HG03460 (cell line): ENCODE data around the gene CADM4.
"Not testable (repeated sequence)": the region's sequence is repeated elsewhere in the genome, so short reads cannot be mapped to it uniquely, and the experiment has no call there.

ENCODE experiments used
- ATAC-seq: cut with Tn5 transposase; IDR thresholded peaks from one replicate; pipeline ENCODE4 v1.9.1; 2021; ENCODE audit not compliant: unreplicated experiment

CADM4 gene

DNA sequence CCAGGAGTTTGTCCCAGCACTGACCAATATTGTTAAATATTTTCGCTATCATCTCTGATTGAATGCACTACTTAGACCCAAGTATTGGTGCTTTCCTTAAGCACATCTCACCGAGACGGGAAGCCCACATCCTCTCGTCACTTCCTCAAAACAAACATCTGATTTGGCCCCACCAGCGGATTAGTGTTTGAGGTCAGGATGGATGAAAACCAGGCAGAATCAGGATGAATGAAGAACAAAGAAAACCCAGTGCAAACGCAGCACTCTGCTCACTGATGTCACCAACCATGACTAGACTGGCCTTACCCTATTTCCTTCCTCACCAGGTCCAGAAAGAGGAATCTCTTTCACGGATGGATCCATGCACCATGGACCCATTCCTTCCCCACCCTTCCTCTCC is 24.4 kb upstream of the CADM4 start:
- no peak for ATAC-seq

DNA sequence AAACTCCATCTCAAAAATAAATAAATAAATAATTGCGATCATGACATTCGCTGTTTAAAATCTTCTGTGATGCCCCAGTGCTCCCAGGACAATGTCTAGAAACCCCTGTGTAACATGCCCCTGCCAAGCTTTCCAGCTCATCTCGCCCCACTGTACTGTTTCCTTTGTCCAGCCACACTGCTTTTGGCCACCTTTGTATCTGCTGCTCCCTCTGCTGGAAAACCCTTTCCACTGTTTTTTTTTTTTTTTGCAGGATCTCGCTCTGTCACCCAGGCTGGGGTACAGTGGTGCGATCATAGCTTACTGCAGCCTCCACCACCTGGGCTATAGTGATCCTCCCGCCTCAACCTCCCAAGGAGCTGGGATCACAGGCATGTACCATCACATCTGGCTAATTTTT is 22.8 kb upstream of the CADM4 start:
- ATAC-seq: no peak

DNA sequence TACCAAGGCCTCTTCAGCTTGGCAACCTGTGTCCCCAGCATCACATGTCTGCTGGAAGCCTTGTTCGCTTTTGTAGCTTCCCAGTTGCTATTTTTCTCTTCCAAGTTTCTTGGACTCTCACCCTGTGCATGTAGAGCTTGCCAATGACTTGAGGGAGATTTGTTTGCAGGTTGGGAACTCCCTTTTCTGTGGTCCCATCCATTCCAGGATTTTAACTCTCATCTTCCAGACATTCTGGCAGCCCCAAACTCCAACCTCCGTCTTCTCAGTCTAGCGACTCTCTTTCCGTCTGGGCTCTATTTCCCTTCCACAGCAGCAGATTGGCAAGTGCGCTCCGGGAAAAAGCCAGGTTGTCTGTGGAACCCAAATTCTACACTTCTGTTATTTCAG is 21.3 kb upstream of the CADM4 start:
- ATAC-seq: no peak

DNA sequence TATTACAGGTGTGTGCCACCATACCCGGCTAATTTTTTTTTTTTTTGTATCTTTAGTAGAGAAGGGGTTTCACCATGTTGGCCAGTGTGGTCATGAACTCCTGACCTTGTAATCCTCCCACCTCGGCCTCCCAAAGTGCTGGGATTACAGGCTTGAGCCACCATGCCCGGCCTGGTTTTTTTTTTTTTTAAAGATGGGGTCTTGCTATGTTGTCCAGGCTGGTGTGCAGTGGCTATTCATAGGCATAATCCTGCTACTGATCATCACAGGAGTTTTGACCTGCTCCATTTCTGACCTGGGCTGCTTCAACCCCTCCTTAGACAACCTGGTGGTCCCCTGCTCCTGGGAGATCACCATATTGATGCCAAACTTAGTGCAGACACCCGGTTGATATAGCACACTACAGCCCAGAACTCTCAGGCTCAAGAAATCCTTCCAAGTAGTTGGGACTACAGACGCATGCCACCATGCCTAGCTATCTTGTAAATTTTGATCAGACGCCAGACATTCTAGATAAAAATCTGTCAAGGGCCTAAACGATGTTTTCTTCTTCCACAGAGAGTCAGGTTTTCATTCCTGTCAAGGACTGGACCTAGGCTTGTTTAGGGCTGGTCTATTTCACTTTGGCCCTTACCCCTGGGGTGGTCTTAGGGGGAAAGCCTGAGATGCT is 20.8 kb upstream of the CADM4 start:
- ATAC-seq: no peak

DNA sequence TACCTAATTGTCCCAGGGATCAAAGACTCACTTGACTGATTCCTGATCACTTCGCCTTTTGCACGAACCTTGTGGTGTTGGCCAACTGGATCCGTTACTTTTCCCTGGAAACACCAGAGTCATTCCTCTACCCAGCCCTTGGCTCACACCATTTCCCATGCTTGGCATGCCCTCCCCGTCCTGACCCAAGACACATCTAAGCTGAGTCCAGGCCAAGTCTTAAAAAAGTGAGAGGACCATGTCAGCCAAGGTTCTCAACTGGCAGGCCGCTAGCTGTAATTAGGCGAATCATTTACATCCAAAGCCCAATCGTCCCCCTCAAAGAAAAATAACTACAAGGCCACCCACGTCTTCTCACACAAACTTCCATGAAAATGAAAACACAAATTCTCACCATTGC is 18.8 kb upstream of the CADM4 start:
- no peak for ATAC-seq

DNA sequence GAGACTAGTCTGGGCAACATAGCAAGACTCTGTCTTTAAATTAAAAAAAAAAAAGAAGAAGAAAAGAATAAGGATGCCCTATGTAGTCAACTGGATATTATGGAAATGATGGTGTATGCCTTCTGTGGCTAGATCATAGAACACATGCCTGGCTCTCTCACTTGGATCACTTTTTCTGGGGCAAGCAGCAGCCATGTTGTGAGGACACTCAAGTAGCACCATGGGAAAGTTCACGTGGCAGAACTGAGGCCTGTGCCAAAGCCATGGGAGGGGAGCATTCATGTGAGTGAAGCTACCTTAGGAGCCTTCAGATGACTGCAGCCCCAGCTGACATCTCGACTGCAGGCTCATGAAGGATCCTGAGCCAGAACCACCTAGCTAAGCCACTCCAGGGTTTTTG is 18.4 kb upstream of the CADM4 start:
- no peak for ATAC-seq

DNA sequence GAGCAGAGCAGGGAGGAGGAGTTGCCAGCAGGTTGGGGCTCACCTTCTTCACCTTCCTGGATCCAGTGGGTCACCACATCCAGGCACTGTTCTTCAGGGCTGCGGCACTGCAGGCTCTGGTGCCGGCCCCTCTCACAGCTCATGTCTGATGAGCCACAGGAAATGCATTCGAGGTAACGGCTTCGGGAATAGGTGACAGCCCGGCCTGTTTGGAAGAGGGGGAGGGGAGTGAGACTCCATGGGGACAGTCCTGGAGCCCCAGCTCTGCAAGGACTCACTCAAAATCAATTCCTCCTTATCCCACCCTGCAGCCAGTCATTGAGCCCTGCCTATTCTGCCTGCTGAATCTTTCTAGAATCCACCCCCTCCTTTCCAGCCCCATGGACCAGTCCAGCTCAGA is 16.8 kb upstream of the CADM4 start:
- ATAC-seq: no peak

DNA sequence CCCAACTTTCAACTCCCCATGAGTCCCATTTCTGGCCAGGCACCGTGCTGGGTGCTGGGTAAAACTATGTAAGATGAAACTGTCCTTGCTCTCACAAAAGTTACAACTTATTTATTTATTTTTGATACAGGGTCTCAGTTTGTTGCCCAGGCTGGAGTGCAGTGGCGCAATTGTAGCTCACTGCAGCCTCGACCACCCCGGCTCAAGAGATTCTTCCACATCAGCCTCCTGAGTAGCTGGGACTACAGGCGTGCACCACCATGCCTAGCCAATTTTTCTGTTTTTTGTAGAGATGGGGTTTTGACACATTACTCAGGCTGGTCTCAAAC is 12.9 kb upstream of the CADM4 start:
- ATAC-seq: no peak

DNA sequence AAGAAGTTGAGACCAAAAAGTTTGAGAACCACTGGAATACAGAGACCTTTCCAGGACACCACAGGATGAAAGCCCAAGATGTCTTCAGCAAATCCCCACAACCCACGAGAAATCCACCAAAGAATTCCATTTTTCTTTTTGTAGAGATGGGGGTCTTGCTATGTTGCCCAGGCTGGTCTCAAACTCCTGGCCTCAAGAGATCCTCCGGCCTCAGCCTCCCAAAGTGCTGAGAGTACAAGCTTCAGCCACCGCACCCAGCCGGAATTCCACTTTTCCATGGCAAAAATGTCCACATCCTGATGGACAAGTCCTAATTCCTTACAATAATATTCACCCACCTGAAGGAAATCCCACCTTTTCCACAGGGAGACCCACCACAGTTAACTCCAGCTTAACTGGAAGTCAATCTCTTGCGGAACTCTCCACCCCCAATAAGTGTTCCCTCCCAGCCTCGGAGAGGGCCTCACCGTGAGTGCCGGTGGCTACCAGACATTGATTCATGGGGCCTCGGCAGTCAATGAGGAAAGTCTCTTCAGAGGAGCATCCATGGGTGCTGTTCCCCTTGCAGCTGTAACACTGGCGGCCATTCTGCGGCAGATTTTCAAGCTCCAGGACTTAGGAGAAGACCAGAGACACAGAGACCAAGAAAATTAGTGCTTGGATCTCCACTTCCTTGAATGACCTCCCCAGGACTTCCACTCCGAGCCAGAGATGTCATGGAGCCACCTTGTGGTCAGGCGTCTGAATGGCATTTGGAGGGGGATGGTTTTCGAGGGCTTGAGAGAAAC is 12.3 kb upstream of the CADM4 start:
- no peak for ATAC-seq

DNA sequence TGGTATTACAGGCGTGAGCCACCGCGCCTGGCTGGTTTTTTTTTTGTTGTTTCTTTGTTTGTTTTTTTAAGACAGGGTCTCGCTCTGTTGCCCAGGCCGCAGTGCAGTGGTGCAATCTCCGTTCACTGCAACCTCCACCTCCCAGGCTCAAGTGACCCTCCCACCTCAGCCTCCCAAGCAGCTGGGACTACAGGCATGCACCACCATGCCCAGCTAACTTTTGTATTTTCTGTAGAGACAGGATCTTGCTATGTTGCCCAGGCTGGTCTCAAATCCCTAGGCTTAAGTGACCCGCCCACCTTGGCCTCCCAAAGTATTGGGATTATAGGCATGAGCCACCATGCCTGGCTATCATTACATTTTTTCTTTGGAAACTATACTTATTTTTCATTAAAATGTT is 10.6 kb upstream of the CADM4 start:
- ATAC-seq: not testable (repeated sequence)

DNA sequence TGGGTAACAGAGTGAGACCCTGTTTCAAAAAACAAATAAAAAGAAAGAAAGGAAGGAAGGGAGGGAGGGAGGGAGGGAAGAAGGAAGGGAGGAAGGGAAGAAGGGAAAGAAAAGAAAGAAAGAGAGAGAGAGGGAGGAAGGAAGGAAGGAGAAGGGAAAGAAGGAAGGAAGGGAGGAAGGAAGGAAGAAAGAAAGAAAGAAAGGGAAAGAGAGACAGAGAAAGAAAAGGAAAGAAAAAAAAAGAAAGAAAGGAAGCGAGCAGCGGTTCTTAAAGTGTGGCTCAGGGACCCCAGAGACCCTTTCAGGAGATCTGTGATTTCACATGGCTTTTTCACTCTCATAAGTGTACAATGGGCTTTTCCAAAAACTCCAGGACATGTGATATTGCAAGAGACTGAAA is 9.9 kb upstream of the CADM4 start:
- ATAC-seq: no peak

DNA sequence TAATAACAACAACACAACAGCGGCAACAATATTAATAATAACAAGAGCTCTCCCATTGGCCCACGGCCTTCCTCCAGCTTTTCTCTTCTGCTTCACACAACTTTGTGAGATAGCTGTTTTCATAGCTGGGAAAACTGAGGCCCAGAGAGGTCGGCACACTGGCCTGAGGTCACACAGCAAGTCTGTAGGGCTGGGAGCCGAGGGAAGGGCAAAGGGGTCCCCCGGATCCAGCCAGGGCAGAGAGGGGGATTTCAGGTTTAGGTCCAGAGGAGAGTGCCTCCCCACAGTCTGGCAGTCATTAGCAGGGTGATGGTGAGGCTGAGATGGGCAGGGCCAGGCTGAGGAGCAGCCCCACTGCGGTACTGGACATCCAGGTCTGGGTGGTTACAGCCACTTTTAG is 9.0 kb upstream of the CADM4 start:
- no peak for ATAC-seq

DNA sequence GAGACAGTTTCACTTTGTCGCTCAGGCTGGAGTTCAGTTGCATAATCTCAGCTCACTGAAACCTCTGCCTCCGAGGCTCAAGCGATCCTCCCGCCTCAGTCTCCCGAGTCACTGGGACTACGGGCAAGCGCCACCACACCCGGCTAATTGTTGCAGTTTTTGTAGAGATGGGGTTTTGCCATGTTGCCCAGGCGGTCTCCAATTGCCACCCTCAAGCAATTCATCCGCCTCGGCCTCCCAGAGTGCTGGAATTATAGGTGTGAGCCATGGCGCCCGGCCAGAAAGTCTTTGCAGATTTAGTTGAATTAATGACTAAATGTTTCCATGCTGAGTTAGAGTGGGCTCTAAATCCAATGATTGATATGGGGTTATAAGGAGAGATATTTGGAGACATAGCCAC is 4.5 kb upstream of the CADM4 start:
- ATAC-seq: no peak

DNA sequence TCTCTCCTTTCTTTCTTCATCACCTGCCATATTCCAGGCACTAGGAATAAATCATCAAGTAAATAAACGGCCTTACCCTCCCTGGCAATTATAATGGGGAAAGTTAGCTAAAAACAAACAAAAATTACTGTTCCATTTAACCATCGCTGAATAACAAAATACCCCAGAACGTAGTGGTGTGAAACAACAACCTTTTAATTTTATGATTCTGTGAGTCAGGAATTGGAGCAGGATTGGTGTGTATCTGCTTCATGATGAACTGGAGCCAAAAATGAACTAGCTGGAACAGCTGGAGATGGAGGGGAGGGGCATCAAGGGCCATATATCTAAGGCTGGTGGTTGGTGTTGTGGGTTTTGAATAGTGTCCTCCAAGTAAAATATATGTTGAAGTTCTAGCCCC is 3.7 kb upstream of the CADM4 start:
- no peak for ATAC-seq

DNA sequence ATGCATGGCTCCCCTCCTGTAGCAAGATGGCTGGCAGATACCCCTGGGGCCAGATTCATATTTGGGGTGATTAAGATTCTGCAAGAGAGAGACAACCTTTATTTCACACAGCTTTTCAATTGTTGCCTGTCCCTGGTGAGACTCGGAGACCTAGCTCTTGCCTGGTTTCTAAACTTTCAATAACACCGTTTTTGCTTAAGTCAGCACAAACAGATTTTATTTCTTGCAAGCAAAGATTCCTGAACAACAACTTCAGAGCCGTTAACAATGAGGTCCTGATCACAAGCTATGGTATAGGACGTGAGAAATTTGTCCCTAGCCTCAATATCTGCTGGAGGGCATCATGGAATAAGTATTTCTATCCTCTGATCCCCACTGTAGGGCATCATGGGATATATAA is 2.9 kb upstream of the CADM4 start:
- ATAC-seq: no peak

DNA sequence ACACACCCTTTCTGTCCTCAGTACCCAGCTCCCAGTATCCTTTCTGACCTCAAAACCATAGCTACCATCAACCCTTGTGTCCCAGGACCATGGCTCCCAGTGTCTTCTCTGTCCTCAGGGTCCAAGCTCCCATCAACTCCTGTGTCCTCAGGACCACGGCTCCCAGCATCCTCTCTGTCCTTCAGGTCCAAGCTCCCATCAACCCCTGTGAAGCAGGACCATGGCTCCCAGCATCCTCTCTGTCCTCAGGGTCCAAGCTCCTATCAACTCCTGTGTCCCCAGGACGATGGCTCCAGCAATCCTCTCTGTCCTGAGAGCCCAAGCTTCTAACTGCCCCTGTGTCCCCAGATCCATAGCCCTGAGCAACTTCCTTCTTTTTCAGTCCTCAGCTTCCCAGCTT is 1.7 kb upstream of the CADM4 start:
- ATAC-seq: no peak

DNA sequence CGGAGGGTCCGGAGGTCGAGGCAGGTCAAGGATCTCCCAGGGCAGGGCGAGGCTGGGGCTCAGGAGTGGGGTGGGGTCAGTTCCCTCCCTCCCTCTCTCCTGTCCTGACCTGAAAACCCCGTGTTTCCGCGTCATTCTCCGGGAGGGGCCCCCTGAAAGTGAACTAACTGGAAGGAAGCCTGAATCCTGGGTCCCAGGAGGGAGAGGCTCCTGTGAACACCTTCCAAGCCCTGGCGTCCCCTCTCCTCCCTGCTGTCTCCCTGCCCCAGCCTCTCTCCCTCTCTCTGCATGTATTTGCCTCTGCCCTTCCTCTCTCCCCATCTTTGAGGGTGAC is 741 bp upstream of the CADM4 start:
- ATAC-seq: no peak

DNA sequence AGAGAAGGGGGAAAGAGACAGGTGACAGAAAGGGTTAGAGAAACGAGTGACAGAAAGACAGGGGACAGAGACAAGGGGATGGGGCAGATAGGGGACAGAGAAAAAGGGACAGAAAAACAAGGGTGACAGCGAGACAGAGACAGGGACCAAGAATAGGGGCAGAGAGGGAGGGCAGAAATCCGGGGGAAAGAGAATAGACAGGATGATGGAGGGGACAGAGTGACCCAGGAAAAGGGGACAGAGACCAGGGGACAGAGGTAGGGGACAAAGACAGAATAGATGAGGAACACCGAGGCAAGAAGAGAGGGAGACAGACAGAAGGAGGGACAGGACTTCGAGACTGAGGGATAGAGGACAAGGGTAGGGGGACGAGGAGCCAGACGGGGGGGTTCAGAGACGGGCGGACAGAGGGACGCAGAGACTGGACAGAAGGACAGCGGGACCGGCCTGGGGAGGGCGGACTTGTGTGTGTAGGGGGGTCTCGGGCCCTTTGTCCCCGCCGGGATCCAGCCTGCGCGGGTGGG is 593 bp downstream of the CADM4 start:
- ATAC-seq: no peak

DNA sequence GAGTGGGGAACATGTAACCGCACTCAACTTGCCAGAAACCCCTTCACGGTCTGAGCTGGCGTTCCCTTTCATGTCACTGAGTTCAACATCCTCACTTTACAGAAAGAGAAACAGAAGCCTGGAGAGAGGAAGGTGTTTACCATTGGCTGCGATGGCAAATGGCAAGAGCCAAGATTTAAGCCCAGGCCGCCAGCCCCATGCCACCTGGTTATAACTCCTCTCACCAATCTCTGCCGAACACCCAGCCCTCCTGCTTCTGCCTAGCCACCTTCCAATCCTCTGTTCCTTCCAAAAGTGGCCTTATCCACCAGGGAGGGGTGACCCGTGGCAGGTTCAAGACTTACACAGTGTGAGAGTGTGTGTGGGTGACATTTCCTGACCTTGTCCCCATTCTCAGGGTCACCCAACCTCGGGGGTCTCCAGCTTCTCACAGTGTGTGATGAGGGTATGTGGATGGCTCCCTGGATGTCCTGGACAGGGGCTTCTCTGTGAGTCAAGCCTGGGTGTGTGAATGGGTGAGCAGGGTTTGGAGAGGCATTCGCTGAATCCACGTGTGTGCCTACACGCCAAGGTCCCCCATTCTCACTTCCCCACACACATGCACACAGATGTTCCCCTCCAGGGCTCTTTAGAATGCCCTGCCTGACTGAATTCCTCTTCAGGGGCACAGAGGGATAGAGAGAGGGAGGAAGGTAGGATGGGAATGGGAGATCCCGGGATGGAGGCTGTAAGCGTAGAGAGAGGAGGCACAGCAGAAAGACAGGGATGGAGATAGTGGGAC is 1.2 kb downstream of the CADM4 start:
- no peak for ATAC-seq

DNA sequence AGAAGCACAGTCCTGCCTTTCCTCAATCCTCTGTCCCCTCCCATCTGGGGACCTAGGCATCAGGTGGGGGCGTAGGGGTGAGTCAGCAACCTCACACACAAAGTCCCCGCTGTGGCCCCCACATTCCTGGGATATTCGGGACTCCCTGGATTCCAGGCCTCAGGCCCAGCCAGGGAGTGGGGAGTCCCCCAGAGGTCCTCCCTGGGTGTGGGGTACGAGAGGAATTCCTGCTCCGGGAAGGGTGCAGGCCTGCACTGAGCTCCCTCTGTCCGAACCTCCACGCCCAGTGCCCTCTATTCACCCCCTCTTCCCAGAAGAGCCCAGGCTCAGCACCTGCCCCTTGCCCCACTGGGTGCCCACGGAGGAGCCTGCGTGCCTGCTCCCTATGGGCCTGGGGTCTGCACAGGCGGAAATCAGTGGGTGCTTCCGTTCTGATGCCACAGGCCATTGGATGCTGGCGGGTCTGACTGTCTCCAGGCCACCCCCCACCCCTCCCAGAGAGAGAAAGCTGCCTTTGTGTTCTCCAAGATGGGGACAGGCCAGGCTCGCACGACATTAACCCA is 3.4 kb downstream of the CADM4 start:
- no peak for ATAC-seq

DNA sequence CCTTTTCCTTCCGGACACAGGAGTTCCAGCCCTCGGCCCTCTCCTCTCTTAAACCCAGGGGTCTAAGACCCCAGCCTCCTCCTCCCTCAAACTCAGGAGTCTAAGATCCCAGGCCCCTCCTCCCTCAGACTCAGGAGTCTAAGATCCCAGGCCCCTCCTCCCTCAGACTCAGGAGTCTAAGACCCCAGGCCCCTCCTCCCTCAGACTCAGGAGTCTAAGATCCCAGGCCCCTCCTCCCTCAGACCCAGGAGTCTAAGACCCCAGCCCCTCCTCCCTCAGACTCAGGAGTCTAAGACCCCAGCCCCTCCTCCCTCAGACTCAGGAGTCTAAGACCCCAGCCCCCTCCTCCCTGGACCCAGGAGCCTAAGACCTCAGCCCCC is 4.1 kb downstream of the CADM4 start:
- ATAC-seq: not testable (repeated sequence)
